Activated T-cell treated with anti-CD3 and anti-CD28 coated beads for 24 hours (primary cell): ENCODE results near the gene LARP6.
"Not testable (repeated sequence)": the region's sequence is repeated elsewhere in the genome, so short reads cannot be mapped to it uniquely, and the experiment has no call there.

Source experiments
- DNase-seq: peaks from one replicate; pipeline ENCODE4 v3.0.0-alpha.2; 2020; ENCODE audit warnings: low read depth

The LARP6 gene

GRCh38 chr15:70829371-70830166 is 24.4 kb downstream of the LARP6 start:
- no peak for DNase-seq

- no peak for DNase-seq
These were observed 26.2 kb downstream of the LARP6 start for GRCh38 chr15:70827721-70828120.

- no peak for DNase-seq
These were observed 27.3 kb downstream of the LARP6 start for GRCh38 chr15:70826634-70827033.

- no peak for DNase-seq
These were observed 28.1 kb downstream of the LARP6 start for GRCh38 chr15:70825841-70826240.

- DNase-seq, result no peak
These were observed 30.8 kb downstream of the LARP6 start for GRCh38 chr15:70823196-70823595.

GRCh38 chr15:70820214-70820613 is 33.7 kb downstream of the LARP6 start:
- DNase-seq, result no peak

GRCh38 chr15:70818580-70818979 is 35.4 kb downstream of the LARP6 start:
- no peak for DNase-seq

GRCh38 chr15:70817266-70817665 is 36.7 kb downstream of the LARP6 start:
- no peak for DNase-seq

- no peak for DNase-seq
These were observed 38.4 kb downstream of the LARP6 start for GRCh38 chr15:70815604-70816003.

GRCh38 chr15:70815011-70815410 is 38.9 kb downstream of the LARP6 start:
- not testable (repeated sequence) for DNase-seq

- DNase-seq, result no peak
These were observed 41.1 kb downstream of the LARP6 start for GRCh38 chr15:70812827-70813364.

GRCh38 chr15:70810916-70811578 is 42.9 kb downstream of the LARP6 start:
- no peak for DNase-seq

- DNase-seq, result no peak
These were observed 46.8 kb downstream of the LARP6 start for GRCh38 chr15:70806992-70807712.

GRCh38 chr15:70804388-70804787 is 49.6 kb downstream of the LARP6 start:
- not testable (repeated sequence) for DNase-seq

- DNase-seq, result no peak
These were observed 51.3 kb downstream of the LARP6 start for GRCh38 chr15:70802629-70803028.

GRCh38 chr15:70801109-70801508 is 52.8 kb downstream of the LARP6 start:
- DNase-seq, result no peak

- DNase-seq, result no peak
These were observed 54.1 kb downstream of the LARP6 start for GRCh38 chr15:70799667-70800450.

- no peak for DNase-seq
These were observed 56.5 kb downstream of the LARP6 start for GRCh38 chr15:70797464-70797863.

- DNase-seq, result no peak
These were observed 57.2 kb downstream of the LARP6 start for GRCh38 chr15:70796516-70797310.

- DNase-seq, result no peak
These were observed 58.7 kb downstream of the LARP6 start for GRCh38 chr15:70795311-70795665.
